ENCODE data around the gene MARK3.
A peak's percentile ranks its signal among the peaks of the same experiment; 100 is the strongest.

Gene MARK3

GRCh38 chr14:103386713-103387329, 1.6 kb downstream of the MARK3 start:
- Histone ChIP-seq H2AFZ (no peak overlapping the region), H3K9ac (peak overlapping the region; percentile 87), H3K9me3 (ENCODE audit: control insufficient read depth, low read length) (no peaks in the 10 kb centered on the region), H3K36me3 (ENCODE audit: control insufficient read depth, insufficient read depth, low read length) (no peaks in the 10 kb centered on the region), H3K4me1 (peaks cover 12% of the 10 kb centered on the region), H3K4me2 (ENCODE audit: low read length) (peak overlapping the region; percentile 83), H3K27ac (peak overlapping the region; percentile 94), H3K4me3 (ENCODE audit: low read depth, low read length) (peak overlapping the region; percentile 91), H3K79me2 (peaks cover 41% of the 10 kb centered on the region), H3K27me3 (ENCODE audit: control insufficient read depth, insufficient read depth, low read length) (no peaks in the 10 kb centered on the region)
- TF ChIP-seq CTCF (IDR thresholded peaks at IDR 0.05): no peak

GRCh38 chr14:103388664-103389063, 3.4 kb downstream of the MARK3 start:
- no peaks in the 10 kb centered on the region for H3K9me3 ChIP-seq (ENCODE audit: control insufficient read depth, low read length)
- H3K4me3 ChIP-seq (ENCODE audit: low read depth, low read length): no peak overlapping the region
- H3K4me2 ChIP-seq (ENCODE audit: low read length): no peak overlapping the region
- peaks cover 57% of the 10 kb centered on the region for H3K79me2 ChIP-seq
- no peak for TF ChIP-seq CTCF (IDR thresholded peaks at IDR 0.05)
- H3K36me3 ChIP-seq (ENCODE audit: control insufficient read depth, insufficient read depth, low read length): no peaks in the 10 kb centered on the region
- no peak overlapping the region for H3K9ac ChIP-seq
- H3K27ac ChIP-seq: no peak overlapping the region
- H3K4me1 ChIP-seq: peaks cover 12% of the 10 kb centered on the region
- no peak overlapping the region for H2AFZ ChIP-seq
- H3K27me3 ChIP-seq (ENCODE audit: control insufficient read depth, insufficient read depth, low read length): no peaks in the 10 kb centered on the region

DNA sequence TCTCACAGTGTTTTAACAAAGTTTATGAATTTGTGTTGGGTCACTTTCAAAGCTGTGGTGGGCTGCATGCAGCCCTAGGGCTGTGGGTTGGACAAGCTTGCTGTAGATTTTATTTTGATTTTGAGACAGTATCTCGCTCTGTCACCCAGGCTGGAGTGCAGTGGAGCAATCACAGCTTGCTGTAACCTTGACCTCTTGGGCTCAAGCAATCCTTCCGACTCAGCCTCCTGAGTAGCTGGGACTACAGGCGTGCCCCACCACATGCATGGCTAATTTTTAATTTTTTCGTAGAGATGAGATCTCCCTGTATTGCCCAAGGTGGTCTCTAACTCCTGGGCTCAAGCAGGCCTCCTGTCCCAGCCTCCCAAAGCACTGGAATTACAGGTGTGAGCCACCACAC, 5.4 kb downstream of the MARK3 start:
- Histone ChIP-seq H3K4me2 (ENCODE audit: low read length) (no peak overlapping the region), H3K9me3 (ENCODE audit: control insufficient read depth, low read length) (no peaks in the 10 kb centered on the region), H3K36me3 (ENCODE audit: control insufficient read depth, insufficient read depth, low read length) (no peaks in the 10 kb centered on the region), H3K27me3 (ENCODE audit: control insufficient read depth, insufficient read depth, low read length) (no peaks in the 10 kb centered on the region), H3K4me1 (peaks cover 24% of the 10 kb centered on the region), H3K4me3 (ENCODE audit: low read depth, low read length) (no peak overlapping the region), H2AFZ (no peak overlapping the region), H3K79me2 (peaks cover 71% of the 10 kb centered on the region), H3K27ac (no peak overlapping the region), H3K9ac (no peak overlapping the region)
- no peak for TF ChIP-seq CTCF (IDR thresholded peaks at IDR 0.05)

- Histone ChIP-seq H3K27me3 (ENCODE audit: control insufficient read depth, insufficient read depth, low read length) (no peaks in the 10 kb centered on the region), H3K4me1 (peaks cover 28% of the 10 kb centered on the region), H3K4me3 (ENCODE audit: low read depth, low read length) (no peak overlapping the region), H3K4me2 (ENCODE audit: low read length) (no peak overlapping the region), H3K9ac (no peak overlapping the region), H2AFZ (no peak overlapping the region), H3K9me3 (ENCODE audit: control insufficient read depth, low read length) (no peaks in the 10 kb centered on the region), H3K27ac (no peak overlapping the region), H3K36me3 (ENCODE audit: control insufficient read depth, insufficient read depth, low read length) (no peaks in the 10 kb centered on the region), H3K79me2 (peaks cover 74% of the 10 kb centered on the region)
- peak; percentile 72 for TF ChIP-seq CTCF (IDR thresholded peaks at IDR 0.05)
Measured at GRCh38 chr14:103391048-103391447, 5.8 kb downstream of the MARK3 start.

- no peak overlapping the region for H3K27ac ChIP-seq
- no peak overlapping the region for H2AFZ ChIP-seq
Measured at GRCh38 chr14:103392106-103392505, 6.9 kb downstream of the MARK3 start.

More at GRCh38 chr14:103392106-103392505, 6.9 kb downstream of the MARK3 start:
- peaks cover 72% of the 10 kb centered on the region for H3K79me2 ChIP-seq
- no peak overlapping the region for H3K9ac ChIP-seq
- no peaks in the 10 kb centered on the region for H3K36me3 ChIP-seq (ENCODE audit: control insufficient read depth, insufficient read depth, low read length)
- H3K4me1 ChIP-seq: peaks cover 30% of the 10 kb centered on the region
- no peaks in the 10 kb centered on the region for H3K27me3 ChIP-seq (ENCODE audit: control insufficient read depth, insufficient read depth, low read length)
- no peak overlapping the region for H3K4me2 ChIP-seq (ENCODE audit: low read length)
- no peak for TF ChIP-seq CTCF (IDR thresholded peaks at IDR 0.05)
- H3K4me3 ChIP-seq (ENCODE audit: low read depth, low read length): no peak overlapping the region
- no peaks in the 10 kb centered on the region for H3K9me3 ChIP-seq (ENCODE audit: control insufficient read depth, low read length)

Measured in parathyroid adenoma (tissue), 2 donors.